NCI-H510A (cell line): ENCODE measurements around the gene ACTG1.

Experiments
- DNase-seq: peaks from one replicate; lab custom pipeline; 2025; lab: John Stamatoyannopoulos, UW

Gene ACTG1

DNA sequence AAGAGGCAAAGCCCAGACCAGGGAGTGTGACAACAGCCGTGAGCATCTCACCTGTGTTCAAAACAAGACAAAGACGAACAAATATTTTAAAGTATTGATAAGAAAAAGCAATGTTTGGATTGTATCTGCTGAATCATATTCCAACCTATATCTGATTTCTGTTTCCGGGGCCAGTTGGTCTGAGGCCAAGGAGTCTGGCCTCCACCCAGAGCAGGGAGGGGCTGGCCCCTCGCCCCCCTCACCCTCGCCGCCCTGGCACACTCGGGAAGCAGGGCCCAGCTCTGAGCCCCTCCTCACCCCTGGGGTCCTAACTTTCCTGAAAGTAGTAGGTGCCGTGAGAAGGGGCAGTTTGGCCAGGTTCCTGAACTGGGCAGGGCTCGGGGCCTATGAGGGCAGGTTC is 48.0 kb downstream of the ACTG1 start:
- DNase-seq = no peak

- no peak for DNase-seq
Observed at GRCh38 chr17:81463506-81463905, 49.1 kb downstream of the ACTG1 start.

GRCh38 chr17:81462506-81463125 is 50.0 kb downstream of the ACTG1 start:
- DNase-seq = no peak

DNA sequence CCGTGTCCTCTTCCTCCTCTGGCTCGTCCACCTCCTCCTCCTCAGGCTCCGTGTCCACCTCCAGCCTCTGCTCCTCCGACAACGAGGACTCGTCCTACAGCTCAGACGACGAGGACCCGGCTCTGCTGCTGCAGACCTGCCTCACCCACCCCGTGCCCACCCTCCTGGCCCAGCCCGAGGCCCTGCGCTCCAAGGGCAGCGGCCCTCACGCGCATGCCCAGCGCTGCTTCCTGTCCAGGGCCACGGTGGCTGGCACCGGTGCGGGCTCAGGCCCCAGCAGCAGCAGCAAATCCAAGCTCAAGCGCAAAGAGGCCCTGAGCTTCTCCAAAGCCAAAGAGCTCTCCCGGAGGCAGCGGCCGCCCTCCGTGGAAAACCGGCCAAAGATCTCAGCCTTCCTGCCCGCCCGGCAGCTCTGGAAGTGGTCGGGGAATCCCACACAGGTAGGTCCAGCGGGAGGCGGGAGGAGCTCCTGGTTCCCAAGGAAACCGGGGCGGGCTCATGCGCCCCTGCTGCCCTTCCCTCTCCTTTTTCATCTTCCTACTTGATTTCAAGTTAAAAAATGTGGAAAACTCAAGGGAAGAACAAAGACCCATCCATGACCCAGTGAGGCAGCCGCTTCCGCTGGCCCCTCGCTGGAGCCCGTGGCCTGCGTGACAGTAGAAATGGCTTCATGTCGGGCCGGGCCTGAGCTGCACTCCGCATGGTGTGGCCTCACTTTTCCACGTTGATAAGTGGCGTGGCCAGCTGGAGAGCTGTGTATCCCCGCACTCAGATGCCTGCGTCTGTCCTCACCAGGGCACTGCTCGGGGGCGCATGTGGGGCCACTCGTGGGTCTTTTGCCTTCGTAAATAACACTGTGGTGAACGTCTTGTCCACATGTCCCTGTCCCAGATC is 50.7 kb downstream of the ACTG1 start:
- DNase-seq = no peak

DNA sequence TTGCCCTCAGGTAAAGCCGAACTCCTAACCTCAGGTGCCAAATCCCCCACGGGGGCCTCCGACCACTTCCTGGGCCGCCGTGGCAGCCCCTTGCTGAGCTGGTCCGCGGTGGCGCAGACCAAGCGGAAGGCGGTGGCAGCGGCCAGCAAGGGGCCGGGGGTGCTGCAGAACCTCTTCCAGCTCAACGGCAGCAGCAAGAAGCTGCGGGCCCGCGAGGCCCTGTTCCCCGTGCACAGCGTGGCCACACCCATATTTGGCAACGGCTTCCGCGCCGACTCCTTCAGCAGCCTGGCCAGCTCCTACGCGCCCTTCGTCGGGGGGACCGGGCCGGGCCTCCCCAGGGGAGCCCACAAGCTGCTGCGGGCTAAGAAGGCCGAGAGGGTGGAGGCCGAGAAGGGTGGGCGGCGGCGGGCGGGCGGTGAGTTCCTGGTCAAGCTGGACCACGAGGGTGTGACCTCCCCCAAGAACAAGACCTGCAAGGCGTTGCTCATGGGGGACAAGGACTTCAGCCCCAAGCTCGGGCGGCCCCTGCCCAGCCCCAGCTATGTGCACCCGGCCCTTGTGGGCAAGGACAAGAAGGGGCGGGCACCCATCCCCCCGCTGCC is 51.6 kb downstream of the ACTG1 start:
- no peak for DNase-seq
